ENCODE data around the gene EFR3B. TPM values are rescaled to one million over a fixed set of nuclear protein-coding genes. Genes with fewer than 3 reads are reported as not detected.
"Not testable (repeated sequence)": the region's sequence is repeated elsewhere in the genome, so short reads cannot be mapped to it uniquely, and the experiment has no call there.

Gene EFR3B
- total RNA-seq, 4 donors from 2014 or later: under 0.01 to 1.4 (median 0.32) TPM

GRCh38 chr2:25141120-25141519 lies 99.2 kb downstream of the EFR3B start:
- Histone ChIP-seq H3K4me1 (no peaks in the 10 kb centered on the region), H3K27ac (no peak overlapping the region), H3K36me3 (no peaks in the 10 kb centered on the region), H3K4me3 (no peak overlapping the region), H3K9me3 (no peaks in the 10 kb centered on the region), H3K27me3 (peaks cover 0 to 3% (median 0%) of the 10 kb centered on the region in 4 donors)
- no peak for TF ChIP-seq CTCF (IDR thresholded peaks at IDR 0.05)
- no peak for TF ChIP-seq POLR2A (IDR thresholded peaks at IDR 0.05)
- 63 to 69% methylated on average over 4 to 6 of the region's 8 CpGs for WGBS, 2 donors
- intact Hi-C loops (cut with DNase I): no loop called here
- no peak for DNase-seq

- intact Hi-C loops (cut with DNase I): no loop called here
- Histone ChIP-seq H3K36me3 (no peaks in the 10 kb centered on the region), H3K4me1 (no peaks in the 10 kb centered on the region), H3K27ac (no peak overlapping the region), H3K27me3 (no peaks in the 10 kb centered on the region), H3K4me3 (no peak overlapping the region), H3K9me3 (no peaks in the 10 kb centered on the region)
- TF ChIP-seq CTCF (IDR thresholded peaks at IDR 0.05) (no peak), POLR2A (IDR thresholded peaks at IDR 0.05) (no peak)
- 68 to 89% methylated on average over 6 of the region's 6 CpGs for WGBS, 2 donors
- no peak for DNase-seq
Observed at GRCh38 chr2:25145803-25146202, 103.9 kb downstream of the EFR3B start.

- Histone ChIP-seq H3K36me3 (no peaks in the 10 kb centered on the region), H3K4me1 (no peaks in the 10 kb centered on the region), H3K27ac (no peak overlapping the region), H3K4me3 (no peak overlapping the region), H3K9me3 (no peaks in the 10 kb centered on the region), H3K27me3 (no peaks in the 10 kb centered on the region)
- DNase-seq: no peak
- WGBS, 2 donors: 96 to 97% methylated on average over 10 of the region's 10 CpGs
- intact Hi-C loops (cut with DNase I): no loop called here
- TF ChIP-seq CTCF (IDR thresholded peaks at IDR 0.05): no peak
- TF ChIP-seq POLR2A (IDR thresholded peaks at IDR 0.05): no peak
Observed at GRCh38 chr2:25146896-25147295, 105.0 kb downstream of the EFR3B start.

- no peak for DNase-seq
- H3K4me1 ChIP-seq: no peaks in the 10 kb centered on the region
- H3K27me3 ChIP-seq: peaks cover 0 to 5% (median 0%) of the 10 kb centered on the region in 4 donors
- no peak overlapping the region for H3K4me3 ChIP-seq
- H3K9me3 ChIP-seq: no peaks in the 10 kb centered on the region
- 86 to 94% methylated on average over 4 to 5 of the region's 6 CpGs for WGBS, 2 donors
- intact Hi-C loops (cut with DNase I): no loop called here
- H3K36me3 ChIP-seq: no peaks in the 10 kb centered on the region
- TF ChIP-seq CTCF (IDR thresholded peaks at IDR 0.05): no peak
- TF ChIP-seq POLR2A (IDR thresholded peaks at IDR 0.05): no peak
- no peak overlapping the region for H3K27ac ChIP-seq
Observed at GRCh38 chr2:25149646-25150045, 107.8 kb downstream of the EFR3B start.

GRCh38 chr2:25150993-25151392 lies 109.1 kb downstream of the EFR3B start:
- intact Hi-C loops (cut with DNase I); H3K36me3 ChIP-seq; DNase-seq; H3K27ac ChIP-seq; H3K9me3 ChIP-seq; H3K4me3 ChIP-seq; H3K4me1 ChIP-seq; H3K27me3 ChIP-seq: not testable (repeated sequence)
- 77 to 86% methylated on average over 5 of the region's 5 CpGs for WGBS, 2 donors

GRCh38 chr2:25151718-25152117 lies 109.8 kb downstream of the EFR3B start:
- Histone ChIP-seq H3K27me3 (peaks cover 0 to 5% (median 0%) of the 10 kb centered on the region in 4 donors), H3K4me3 (no peak overlapping the region), H3K36me3 (no peaks in the 10 kb centered on the region), H3K9me3 (no peaks in the 10 kb centered on the region), H3K4me1 (no peaks in the 10 kb centered on the region), H3K27ac (no peak overlapping the region)
- no peak for DNase-seq
- intact Hi-C loops (cut with DNase I): no loop called here
- TF ChIP-seq CTCF (IDR thresholded peaks at IDR 0.05) (no peak), POLR2A (IDR thresholded peaks at IDR 0.05) (no peak)
- WGBS, 2 donors: 55% methylated on average over 7 of the region's 12 CpGs; no CpG with 5 or more reads in 1 of the 2 donors

Measured in esophagus squamous epithelium (tissue), 5 donors.